K562 (cell line): ENCODE results near the gene MAGI2. TPM values are rescaled to one million over a fixed set of nuclear protein-coding genes. Genes with fewer than 3 reads are reported as not detected.

Source experiments
- CEBPG ChIP-seq, 3 experiments: fragments of 200-800 bp in 1 of 3; sonication (Bioruptor generic) in 1 of 3; sonication (generic) in 1 of 3; formaldehyde crosslinking in 1 of 3; IDR thresholded peaks in 2 of 3; conservative IDR thresholded peaks in 1 of 3; 2 replicates each; pipeline versions ENCODE4 v1.6.1 to v1.8.0; 2016 to 2022; ENCODE audit warnings: missing compliant biosample characterization in 2 of 3, missing genetic modification characterization in 2 of 3, mild to moderate bottlenecking in 1 of 3, missing genetic modification reagents in 1 of 3
- PHB ChIP-seq: fragments of 250-450 bp; sonication (Bioruptor Pico); IDR thresholded peaks from 2 replicates; pipeline ENCODE4 v1.5.0; 2021
- ZKSCAN1 ChIP-seq: fragments of 150-350 bp; IDR thresholded peaks from 2 replicates; pipeline ENCODE4 v1.6.1; 2016; ENCODE audit warnings: low read depth, low read length
- ZNF347 ChIP-seq: fragments of 450-650 bp; formaldehyde crosslinking; IDR thresholded peaks from 2 replicates; pipeline ENCODE4 v1.4.0; 2020; ENCODE audit warnings: low read depth, mild to moderate bottlenecking, moderate library complexity
- polyA plus RNA-seq, 8 experiments: library from polyadenylated mRNA; depleted of rRNA in 4 of 8; stranded (reverse) in 5 of 8; unstranded in 3 of 8; fragments of >200 nt; fragmentation: Nextera tagmentation in 2 of 8; fragmentation: Illumina TruSeq in 1 of 8; extraction: Ambion mirVana in 2 of 8; extraction: Trizol in 1 of 8; gene quantifications; 2 replicates each; pipeline versions ENCODE4 v1.2.1 to v1.2.3, GENCODE V29; 2011 to 2014; ENCODE audit warnings: inconsistent platforms in 1 of 8, missing spikeins in 1 of 8
- total RNA-seq, 7 experiments: library from RNA; depleted of rRNA in 6 of 7; stranded (reverse); fragments of >200 nt in 6 of 7; fragmentation: Illumina TruSeq in 2 of 7; extraction: Trizol in 2 of 7; gene quantifications; 2 replicates each; pipeline versions ENCODE4 v1.2.1 to v1.2.3, GENCODE V29; 2011 to 2021; ENCODE audit warnings: low replicate concordance in 1 of 7
- TF ChIP-seq, protein P1 (sequence below): fragments of 450-650 bp; IDR thresholded peaks from 2 replicates; pipeline ENCODE4 v1.6.1; 2016; ENCODE audit warnings: mild to moderate bottlenecking, moderate library complexity

The MAGI2 gene
- total and polyA plus RNA-seq, 9 of the 15 experiments (the other 6 are each of a cell fraction or from before 2014, with no cell fraction given): 0.27 to 1.4 (median 0.70) TPM

DNA sequence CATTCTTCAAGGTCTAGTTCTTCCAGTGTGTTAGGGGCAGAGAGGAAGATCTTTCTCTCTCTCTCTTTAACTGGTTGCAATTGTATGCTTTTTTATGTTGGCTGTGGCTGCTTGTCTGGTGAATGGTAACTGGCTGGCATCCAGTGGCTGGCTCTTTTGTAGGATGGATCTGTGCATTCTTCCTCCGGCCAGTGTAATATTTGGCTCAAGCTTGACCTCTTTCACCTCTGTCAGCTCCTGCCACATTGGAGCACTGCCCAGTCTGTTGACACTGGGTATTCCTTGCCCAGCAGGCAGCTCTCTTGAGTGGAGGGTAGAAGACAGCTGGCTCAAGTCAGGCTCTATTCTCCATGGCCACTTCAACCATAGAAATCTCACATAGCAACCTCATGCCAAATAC lies 1126.6 kb downstream of the MAGI2 start (continued):
- TF ChIP-seq, protein P1, sequence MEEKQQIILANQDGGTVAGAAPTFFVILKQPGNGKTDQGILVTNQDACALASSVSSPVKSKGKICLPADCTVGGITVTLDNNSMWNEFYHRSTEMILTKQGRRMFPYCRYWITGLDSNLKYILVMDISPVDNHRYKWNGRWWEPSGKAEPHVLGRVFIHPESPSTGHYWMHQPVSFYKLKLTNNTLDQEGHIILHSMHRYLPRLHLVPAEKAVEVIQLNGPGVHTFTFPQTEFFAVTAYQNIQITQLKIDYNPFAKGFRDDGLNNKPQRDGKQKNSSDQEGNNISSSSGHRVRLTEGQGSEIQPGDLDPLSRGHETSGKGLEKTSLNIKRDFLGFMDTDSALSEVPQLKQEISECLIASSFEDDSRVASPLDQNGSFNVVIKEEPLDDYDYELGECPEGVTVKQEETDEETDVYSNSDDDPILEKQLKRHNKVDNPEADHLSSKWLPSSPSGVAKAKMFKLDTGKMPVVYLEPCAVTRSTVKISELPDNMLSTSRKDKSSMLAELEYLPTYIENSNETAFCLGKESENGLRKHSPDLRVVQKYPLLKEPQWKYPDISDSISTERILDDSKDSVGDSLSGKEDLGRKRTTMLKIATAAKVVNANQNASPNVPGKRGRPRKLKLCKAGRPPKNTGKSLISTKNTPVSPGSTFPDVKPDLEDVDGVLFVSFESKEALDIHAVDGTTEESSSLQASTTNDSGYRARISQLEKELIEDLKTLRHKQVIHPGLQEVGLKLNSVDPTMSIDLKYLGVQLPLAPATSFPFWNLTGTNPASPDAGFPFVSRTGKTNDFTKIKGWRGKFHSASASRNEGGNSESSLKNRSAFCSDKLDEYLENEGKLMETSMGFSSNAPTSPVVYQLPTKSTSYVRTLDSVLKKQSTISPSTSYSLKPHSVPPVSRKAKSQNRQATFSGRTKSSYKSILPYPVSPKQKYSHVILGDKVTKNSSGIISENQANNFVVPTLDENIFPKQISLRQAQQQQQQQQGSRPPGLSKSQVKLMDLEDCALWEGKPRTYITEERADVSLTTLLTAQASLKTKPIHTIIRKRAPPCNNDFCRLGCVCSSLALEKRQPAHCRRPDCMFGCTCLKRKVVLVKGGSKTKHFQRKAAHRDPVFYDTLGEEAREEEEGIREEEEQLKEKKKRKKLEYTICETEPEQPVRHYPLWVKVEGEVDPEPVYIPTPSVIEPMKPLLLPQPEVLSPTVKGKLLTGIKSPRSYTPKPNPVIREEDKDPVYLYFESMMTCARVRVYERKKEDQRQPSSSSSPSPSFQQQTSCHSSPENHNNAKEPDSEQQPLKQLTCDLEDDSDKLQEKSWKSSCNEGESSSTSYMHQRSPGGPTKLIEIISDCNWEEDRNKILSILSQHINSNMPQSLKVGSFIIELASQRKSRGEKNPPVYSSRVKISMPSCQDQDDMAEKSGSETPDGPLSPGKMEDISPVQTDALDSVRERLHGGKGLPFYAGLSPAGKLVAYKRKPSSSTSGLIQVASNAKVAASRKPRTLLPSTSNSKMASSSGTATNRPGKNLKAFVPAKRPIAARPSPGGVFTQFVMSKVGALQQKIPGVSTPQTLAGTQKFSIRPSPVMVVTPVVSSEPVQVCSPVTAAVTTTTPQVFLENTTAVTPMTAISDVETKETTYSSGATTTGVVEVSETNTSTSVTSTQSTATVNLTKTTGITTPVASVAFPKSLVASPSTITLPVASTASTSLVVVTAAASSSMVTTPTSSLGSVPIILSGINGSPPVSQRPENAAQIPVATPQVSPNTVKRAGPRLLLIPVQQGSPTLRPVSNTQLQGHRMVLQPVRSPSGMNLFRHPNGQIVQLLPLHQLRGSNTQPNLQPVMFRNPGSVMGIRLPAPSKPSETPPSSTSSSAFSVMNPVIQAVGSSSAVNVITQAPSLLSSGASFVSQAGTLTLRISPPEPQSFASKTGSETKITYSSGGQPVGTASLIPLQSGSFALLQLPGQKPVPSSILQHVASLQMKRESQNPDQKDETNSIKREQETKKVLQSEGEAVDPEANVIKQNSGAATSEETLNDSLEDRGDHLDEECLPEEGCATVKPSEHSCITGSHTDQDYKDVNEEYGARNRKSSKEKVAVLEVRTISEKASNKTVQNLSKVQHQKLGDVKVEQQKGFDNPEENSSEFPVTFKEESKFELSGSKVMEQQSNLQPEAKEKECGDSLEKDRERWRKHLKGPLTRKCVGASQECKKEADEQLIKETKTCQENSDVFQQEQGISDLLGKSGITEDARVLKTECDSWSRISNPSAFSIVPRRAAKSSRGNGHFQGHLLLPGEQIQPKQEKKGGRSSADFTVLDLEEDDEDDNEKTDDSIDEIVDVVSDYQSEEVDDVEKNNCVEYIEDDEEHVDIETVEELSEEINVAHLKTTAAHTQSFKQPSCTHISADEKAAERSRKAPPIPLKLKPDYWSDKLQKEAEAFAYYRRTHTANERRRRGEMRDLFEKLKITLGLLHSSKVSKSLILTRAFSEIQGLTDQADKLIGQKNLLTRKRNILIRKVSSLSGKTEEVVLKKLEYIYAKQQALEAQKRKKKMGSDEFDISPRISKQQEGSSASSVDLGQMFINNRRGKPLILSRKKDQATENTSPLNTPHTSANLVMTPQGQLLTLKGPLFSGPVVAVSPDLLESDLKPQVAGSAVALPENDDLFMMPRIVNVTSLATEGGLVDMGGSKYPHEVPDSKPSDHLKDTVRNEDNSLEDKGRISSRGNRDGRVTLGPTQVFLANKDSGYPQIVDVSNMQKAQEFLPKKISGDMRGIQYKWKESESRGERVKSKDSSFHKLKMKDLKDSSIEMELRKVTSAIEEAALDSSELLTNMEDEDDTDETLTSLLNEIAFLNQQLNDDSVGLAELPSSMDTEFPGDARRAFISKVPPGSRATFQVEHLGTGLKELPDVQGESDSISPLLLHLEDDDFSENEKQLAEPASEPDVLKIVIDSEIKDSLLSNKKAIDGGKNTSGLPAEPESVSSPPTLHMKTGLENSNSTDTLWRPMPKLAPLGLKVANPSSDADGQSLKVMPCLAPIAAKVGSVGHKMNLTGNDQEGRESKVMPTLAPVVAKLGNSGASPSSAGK: no peak
- TF ChIP-seq PHB (CRISPR knock-in tag) (no peak), CEBPG (CRISPR knock-in tag; IDR thresholded peaks at IDR 0.05) (no peak), CEBPG (tag; conservative IDR thresholded peaks at IDR 0.05 in 1 of 2, IDR thresholded peaks at IDR 0.05 in 1 of 2) (no peak), ZNF347 (CRISPR knock-in tag) (no peak), ZKSCAN1 (no peak)
